ENCODE measurements around the gene NRXN3.

NRXN3 gene

GRCh38 chr14:78970677-78971076 lies 800.5 kb downstream of the NRXN3 start:
- TF ChIP-seq CTCF (IDR thresholded peaks at IDR 0.05; ENCODE audit: extremely low read depth, missing control alignments), result no peak
- DNase-seq (ENCODE audit: low spot score), result no peak

- DNase-seq (ENCODE audit: low spot score), result no peak
- no peak for TF ChIP-seq CTCF (IDR thresholded peaks at IDR 0.05; ENCODE audit: extremely low read depth, missing control alignments)
Measured at GRCh38 chr14:78972440-78972839, 802.3 kb downstream of the NRXN3 start.

- no peak for TF ChIP-seq CTCF (IDR thresholded peaks at IDR 0.05; ENCODE audit: extremely low read depth, missing control alignments)
Measured at GRCh38 chr14:78974691-78975090, 804.5 kb downstream of the NRXN3 start.

GRCh38 chr14:78975734-78976133 lies 805.6 kb downstream of the NRXN3 start:
- DNase-seq (ENCODE audit: low spot score), result no peak
- no peak for TF ChIP-seq CTCF (IDR thresholded peaks at IDR 0.05; ENCODE audit: extremely low read depth, missing control alignments)

More at GRCh38 chr14:78974691-78975090, 804.5 kb downstream of the NRXN3 start:
- DNase-seq (ENCODE audit: low spot score), result no peak

GRCh38 chr14:78978896-78979295 lies 808.7 kb downstream of the NRXN3 start:
- no peak for TF ChIP-seq CTCF (IDR thresholded peaks at IDR 0.05; ENCODE audit: extremely low read depth, missing control alignments)
- DNase-seq (ENCODE audit: low spot score), result no peak

- no peak for TF ChIP-seq CTCF (IDR thresholded peaks at IDR 0.05; ENCODE audit: extremely low read depth, missing control alignments)
- no peak for DNase-seq (ENCODE audit: low spot score)
Measured at GRCh38 chr14:78982551-78982950, 812.4 kb downstream of the NRXN3 start.

- TF ChIP-seq CTCF (IDR thresholded peaks at IDR 0.05; ENCODE audit: extremely low read depth, missing control alignments), result no peak
Measured at GRCh38 chr14:78983126-78983525, 813.0 kb downstream of the NRXN3 start.

More at GRCh38 chr14:78983126-78983525, 813.0 kb downstream of the NRXN3 start:
- no peak for DNase-seq (ENCODE audit: low spot score)

Data from GM20000 (cell line).